Kidney epithelial cell (primary cell): ENCODE results near the gene SLC7A7. TPM values are rescaled to one million over a fixed set of nuclear protein-coding genes. Genes with fewer than 3 reads are reported as not detected.

ENCODE experiments used
- DNase-seq: peaks from one replicate; pipeline ENCODE4 v3.0.0-alpha.2; 2010; ENCODE audit warnings: low read depth
- H3K27me3 ChIP-seq: 2 replicates; pipeline ENCODE4 v1.6.0; 2011; ENCODE audit warnings: low read length; ENCODE audit not compliant: control insufficient read depth, insufficient read depth
- H3K36me3 ChIP-seq: 2 replicates; pipeline ENCODE4 v1.5.1; 2011; ENCODE audit warnings: low read length; ENCODE audit not compliant: control insufficient read depth, insufficient read depth
- H3K4me3 ChIP-seq: 2 replicates; pipeline ENCODE4 v1.5.1; 2011; ENCODE audit warnings: low read depth, mild to moderate bottlenecking, control low read depth, low read length
- CTCF ChIP-seq: IDR thresholded peaks from 2 replicates; pipeline ENCODE4 v1.5.1; 2011; ENCODE audit warnings: mild to moderate bottlenecking, moderate library complexity, low read length, control low read depth, inconsistent platforms; ENCODE audit not compliant: insufficient read depth, poor library complexity, severe bottlenecking
- total RNA-seq: library from RNA; depleted of rRNA; stranded (reverse); fragments of >200 nt; gene quantifications from 2 replicates; pipeline ENCODE4 v1.2.3, GENCODE V29; 2015

SLC7A7 gene
- total RNA-seq, 1 donor from 2014 or later = 6.8 TPM

- DNase-seq = no peak
- Histone ChIP-seq H3K4me3 (no peak overlapping the region), H3K27me3 (no peaks in the 10 kb centered on the region), H3K36me3 (no peaks in the 10 kb centered on the region)
- no peak for TF ChIP-seq CTCF
These were observed 61.6 kb downstream of the SLC7A7 start for GRCh38 chr14:22753586-22753985.

GRCh38 chr14:22752422-22752821, 62.8 kb downstream of the SLC7A7 start:
- Histone ChIP-seq H3K36me3 (no peaks in the 10 kb centered on the region), H3K27me3 (no peaks in the 10 kb centered on the region), H3K4me3 (no peak overlapping the region)
- no peak for DNase-seq
- TF ChIP-seq CTCF = no peak

- Histone ChIP-seq H3K4me3 (no peak overlapping the region), H3K36me3 (no peaks in the 10 kb centered on the region), H3K27me3 (no peaks in the 10 kb centered on the region)
- TF ChIP-seq CTCF = no peak
- no peak for DNase-seq
These were observed 66.6 kb downstream of the SLC7A7 start for GRCh38 chr14:22748631-22749068.

- Histone ChIP-seq H3K4me3 (no peak overlapping the region), H3K36me3 (no peaks in the 10 kb centered on the region), H3K27me3 (no peaks in the 10 kb centered on the region)
- DNase-seq = no peak
- no peak for TF ChIP-seq CTCF
These were observed 67.0 kb downstream of the SLC7A7 start for GRCh38 chr14:22748206-22748605.

GRCh38 chr14:22747769-22748168, 67.5 kb downstream of the SLC7A7 start:
- H3K27me3 ChIP-seq = no peaks in the 10 kb centered on the region
- H3K36me3 ChIP-seq = no peaks in the 10 kb centered on the region
- no peak for DNase-seq
- TF ChIP-seq CTCF = no peak
- no peak overlapping the region for H3K4me3 ChIP-seq

GRCh38 chr14:22740020-22740419, 75.2 kb downstream of the SLC7A7 start:
- no peaks in the 10 kb centered on the region for H3K36me3 ChIP-seq
- no peak for TF ChIP-seq CTCF
- no peaks in the 10 kb centered on the region for H3K27me3 ChIP-seq
- H3K4me3 ChIP-seq = no peak overlapping the region
- no peak for DNase-seq
